CD14-positive monocyte (primary cell): Measurements from ENCODE around the gene SMARCA2. TPM values are rescaled to one million over a fixed set of nuclear protein-coding genes. Genes with fewer than 3 reads are reported as not detected.

Experiments
- DNase-seq, 3 donors: peaks; one replicate each; pipeline ENCODE4 v3.0.0-alpha.2; 2011 to 2022
- H2AFZ ChIP-seq: 2 replicates; pipeline ENCODE4 v1.6.0; 2012; ENCODE audit warnings: mild to moderate bottlenecking, low read depth, low read length, inconsistent platforms; ENCODE audit not compliant: insufficient read depth, poor library complexity, severe bottlenecking
- H3K27ac ChIP-seq, 2 donors: 1 replicate in 1 of 2; 2 replicates in 1 of 2; pipeline ENCODE4 v1.5.1; 2012 to 2013; ENCODE audit warnings: low read length in 2 of 2, control low read depth in 1 of 2, inconsistent platforms in 1 of 2, low read depth in 1 of 2, mild to moderate bottlenecking in 1 of 2
- H3K27me3 ChIP-seq, 2 donors: one replicate each; pipeline versions ENCODE4 v1.6.0 to v1.6.1; 2011 to 2013; ENCODE audit warnings: low read length in 2 of 2; ENCODE audit not compliant: control insufficient read depth in 2 of 2, insufficient read depth in 2 of 2
- H3K36me3 ChIP-seq, 2 donors: replicated peaks in 1 of 2; 1 replicate in 1 of 2; 2 replicates in 1 of 2; pipeline versions ENCODE4 v1.5.1 to v1.6.1; 2012 to 2013; ENCODE audit warnings: low read length in 2 of 2, control low read depth in 1 of 2, inconsistent platforms in 1 of 2, mild to moderate bottlenecking in 1 of 2; ENCODE audit not compliant: insufficient read depth in 2 of 2, control insufficient read depth in 1 of 2
- H3K4me1 ChIP-seq, 2 donors: 1 replicate in 1 of 2; 2 replicates in 1 of 2; pipeline versions ENCODE4 v1.5.1 to v1.6.1; 2012 to 2013; ENCODE audit warnings: low read length in 2 of 2, control low read depth in 1 of 2, inconsistent platforms in 1 of 2, mild to moderate bottlenecking in 1 of 2, moderate library complexity in 1 of 2; ENCODE audit not compliant: insufficient read depth in 2 of 2, control insufficient read depth in 1 of 2
- H3K4me2 ChIP-seq: replicated peaks from 2 replicates; pipeline ENCODE3; 2012; ENCODE audit warnings: low read length, moderate library complexity, mild to moderate bottlenecking; ENCODE audit not compliant: poor library complexity, severe bottlenecking; ENCODE audit errors: extremely low read depth
- H3K4me3 ChIP-seq, 3 experiments: fragments of 200-600 bp in 1 of 3; sonication (generic) in 1 of 3; replicated peaks in 1 of 3; 1 replicate in 2 of 3; 2 replicates in 1 of 3; pipeline ENCODE4 v1.5.1; 2011 to 2013; ENCODE audit warnings: low read length in 3 of 3, mild to moderate bottlenecking in 3 of 3, control low read depth in 2 of 3, low read depth in 2 of 3, inconsistent platforms in 1 of 3, moderate library complexity in 1 of 3
- H3K79me2 ChIP-seq: 2 replicates; pipeline ENCODE4 v1.6.0; 2012; ENCODE audit warnings: mild to moderate bottlenecking, control low read depth, inconsistent platforms, low read length, moderate library complexity; ENCODE audit not compliant: insufficient read depth
- H3K9ac ChIP-seq: 2 replicates; pipeline ENCODE4 v1.6.0; 2017; ENCODE audit warnings: low read length, mild to moderate bottlenecking; ENCODE audit not compliant: insufficient read depth, poor library complexity, severe bottlenecking
- H3K9me3 ChIP-seq, 2 donors: replicated peaks in 1 of 2; 1 replicate in 1 of 2; 2 replicates in 1 of 2; pipeline versions ENCODE4 v1.5.1 to v1.6.1; 2012 to 2013; ENCODE audit warnings: low read length in 2 of 2, control low read depth in 1 of 2; ENCODE audit not compliant: control insufficient read depth in 1 of 2, insufficient read depth in 1 of 2
- H4K20me1 ChIP-seq: 2 replicates; pipeline ENCODE4 v1.6.0; 2012; ENCODE audit warnings: mild to moderate bottlenecking, low read length, control low read depth, moderate library complexity; ENCODE audit not compliant: insufficient read depth
- H3K27ac Mint-ChIP-seq, 7 donors: one replicate each; pipeline ENCODE4 v1.8.0; 2020; ENCODE audit warnings: mild to moderate bottlenecking in 7 of 7, mixed read lengths in 7 of 7, moderate library complexity in 6 of 7, inconsistent platforms in 2 of 7
- H3K27me3 Mint-ChIP-seq, 3 donors: one replicate each; pipeline ENCODE4 v1.8.0; 2021 to 2022; ENCODE audit warnings: low read depth in 3 of 3, mild to moderate bottlenecking in 3 of 3, mixed read lengths in 3 of 3, moderate library complexity in 3 of 3, inconsistent platforms in 1 of 3
- H3K36me3 Mint-ChIP-seq, 2 donors: one replicate each; pipeline ENCODE4 v1.8.0; 2020; ENCODE audit warnings: mixed read lengths in 2 of 2, inconsistent platforms in 1 of 2, mild to moderate bottlenecking in 1 of 2
- H3K4me1 Mint-ChIP-seq: one replicate; pipeline ENCODE4 v1.8.0; 2020; ENCODE audit warnings: mild to moderate bottlenecking, mixed read lengths
- H3K4me3 Mint-ChIP-seq, 2 donors: one replicate each; pipeline ENCODE4 v1.8.0; 2020; ENCODE audit warnings: mild to moderate bottlenecking in 2 of 2, mixed read lengths in 2 of 2, moderate library complexity in 1 of 2
- H3K9me3 Mint-ChIP-seq, 7 donors: one replicate each; pipeline ENCODE4 v1.8.0; 2020 to 2022; ENCODE audit warnings: mixed read lengths in 7 of 7, mild to moderate bottlenecking in 6 of 7, moderate library complexity in 6 of 7, inconsistent platforms in 2 of 7
- WGBS: methylation state at CpG from one replicate; pipeline ENCODE4 v1.1.5; 2013; ENCODE audit warnings: missing lambda C conversion rate; ENCODE audit not compliant: insufficient coverage; 5-methylcytosine and 5-hydroxymethylcytosine counted together
- intact Hi-C, 2 donors: fragments of 100-400 bp; cut with micrococcal nuclease; formaldehyde crosslinking; loops; one replicate each; pipeline versions ENCODE4 v1.15.0 to v1.15.1; 2023
- polyA plus RNA-seq, 3 donors: library from polyadenylated mRNA; depleted of rRNA in 1 of 3; unstranded in 2 of 3; stranded (reverse) in 1 of 3; fragments of 300-500 nt in 2 of 3; fragments of >200 nt in 1 of 3; fragmentation: Illumina TruSeq in 2 of 3; gene quantifications; 1 replicate in 2 of 3; 2 replicates in 1 of 3; pipeline ENCODE4 v1.2.3, GENCODE V29; 2012 to 2021
- TF ChIP-seq, protein P1 (sequence below): fragments of 200-600 bp; IDR thresholded peaks from one replicate; pipeline ENCODE4 v1.8.0; 2022; ENCODE audit warnings: antibody characterized with exemption, mild to moderate bottlenecking

SMARCA2 gene
- polyA plus RNA-seq, 3 donors, result 11.0 to 54.7 (median 11.8) TPM

DNA sequence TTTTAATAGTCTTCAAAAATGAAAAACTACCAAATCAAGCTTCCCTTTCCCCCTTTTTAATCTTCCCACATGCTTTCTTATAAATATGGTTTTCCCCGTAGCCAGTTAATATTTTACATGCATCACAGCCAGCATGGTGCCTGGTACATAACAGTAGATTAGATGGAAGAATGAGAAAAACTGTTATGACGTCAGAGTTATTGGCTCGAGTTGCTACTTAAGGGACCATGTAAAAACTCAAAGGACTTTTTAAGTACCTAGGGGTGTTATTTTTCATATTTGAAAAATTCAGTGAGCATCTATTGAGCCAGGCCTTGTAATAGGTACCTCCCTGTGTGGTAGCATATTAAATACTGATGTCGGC, 176.4 kb downstream of the SMARCA2 start:
- Histone ChIP-seq H2AFZ (no peak overlapping the region), H3K9ac (no peak overlapping the region), H3K27me3 (no peaks in the 10 kb centered on the region), H3K36me3 (peaks cover 76 to 98% of the 10 kb centered on the region in 2 donors), H3K4me3 (no peak overlapping the region), H3K79me2 (no peaks in the 10 kb centered on the region), H3K4me2 (no peak overlapping the region), H4K20me1 (no peaks in the 10 kb centered on the region), H3K4me1 (no peaks in the 10 kb centered on the region), H3K27ac (no peak overlapping the region), H3K9me3 (no peaks in the 10 kb centered on the region)
- Mint-ChIP-seq H3K9me3 (no peaks in the 10 kb centered on the region), H3K4me3 (no peak overlapping the region), H3K4me1 (no peaks in the 10 kb centered on the region), H3K27ac (no peak overlapping the region), H3K27me3 (no peaks in the 10 kb centered on the region), H3K36me3 (peaks cover 75 to 88% of the 10 kb centered on the region in 2 donors)
- no peak for DNase-seq
- intact Hi-C loops, result no loop called here
- TF ChIP-seq, protein P1, sequence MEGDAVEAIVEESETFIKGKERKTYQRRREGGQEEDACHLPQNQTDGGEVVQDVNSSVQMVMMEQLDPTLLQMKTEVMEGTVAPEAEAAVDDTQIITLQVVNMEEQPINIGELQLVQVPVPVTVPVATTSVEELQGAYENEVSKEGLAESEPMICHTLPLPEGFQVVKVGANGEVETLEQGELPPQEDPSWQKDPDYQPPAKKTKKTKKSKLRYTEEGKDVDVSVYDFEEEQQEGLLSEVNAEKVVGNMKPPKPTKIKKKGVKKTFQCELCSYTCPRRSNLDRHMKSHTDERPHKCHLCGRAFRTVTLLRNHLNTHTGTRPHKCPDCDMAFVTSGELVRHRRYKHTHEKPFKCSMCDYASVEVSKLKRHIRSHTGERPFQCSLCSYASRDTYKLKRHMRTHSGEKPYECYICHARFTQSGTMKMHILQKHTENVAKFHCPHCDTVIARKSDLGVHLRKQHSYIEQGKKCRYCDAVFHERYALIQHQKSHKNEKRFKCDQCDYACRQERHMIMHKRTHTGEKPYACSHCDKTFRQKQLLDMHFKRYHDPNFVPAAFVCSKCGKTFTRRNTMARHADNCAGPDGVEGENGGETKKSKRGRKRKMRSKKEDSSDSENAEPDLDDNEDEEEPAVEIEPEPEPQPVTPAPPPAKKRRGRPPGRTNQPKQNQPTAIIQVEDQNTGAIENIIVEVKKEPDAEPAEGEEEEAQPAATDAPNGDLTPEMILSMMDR, result no peak
- WGBS, result no CpG with 5 or more reads among the region's 4 CpGs

DNA sequence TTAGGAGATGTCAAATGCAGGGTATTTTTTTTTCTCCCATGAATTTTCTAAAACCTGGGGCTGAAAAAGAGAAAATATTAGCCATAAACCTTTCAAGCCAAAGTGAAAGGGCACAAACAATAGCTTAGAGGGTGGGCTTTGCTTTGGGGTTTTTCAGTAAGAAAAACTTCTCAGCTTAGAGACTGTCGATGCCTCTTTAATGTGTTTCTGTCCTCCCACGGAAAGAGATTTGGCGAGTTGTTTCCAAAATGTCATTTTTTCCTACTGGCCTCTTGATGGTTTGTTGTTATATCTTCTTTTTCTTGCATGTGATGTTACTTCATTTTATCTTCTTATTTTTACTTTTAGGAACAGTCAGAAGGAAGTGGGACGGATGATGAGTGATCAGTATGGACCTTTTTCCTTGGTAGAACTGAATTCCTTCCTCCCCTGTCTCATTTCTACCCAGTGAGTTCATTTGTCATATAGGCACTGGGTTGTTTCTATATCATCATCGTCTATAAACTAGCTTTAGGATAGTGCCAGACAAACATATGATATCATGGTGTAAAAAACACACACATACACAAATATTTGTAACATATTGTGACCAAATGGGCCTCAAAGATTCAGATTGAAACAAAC, 177.3 kb downstream of the SMARCA2 start:
- H3K27ac ChIP-seq, result peak overlapping the region in 1 of 2 donors; percentile 24
- H3K9ac ChIP-seq, result no peak overlapping the region
- H3K36me3 ChIP-seq, result peaks cover 70 to 98% of the 10 kb centered on the region in 2 donors
- Mint-ChIP-seq H3K4me1 (no peaks in the 10 kb centered on the region), H3K27me3 (no peaks in the 10 kb centered on the region), H3K36me3 (peaks cover 71 to 88% of the 10 kb centered on the region in 2 donors), H3K9me3 (no peaks in the 10 kb centered on the region), H3K27ac (no peak overlapping the region), H3K4me3 (no peak overlapping the region)
- H3K4me1 ChIP-seq, result no peaks in the 10 kb centered on the region
- no peak for DNase-seq
- TF ChIP-seq, protein P1, result no peak
- H3K9me3 ChIP-seq, result no peaks in the 10 kb centered on the region
- intact Hi-C loops, result no loop called here
- no peaks in the 10 kb centered on the region for H4K20me1 ChIP-seq
- H3K79me2 ChIP-seq, result no peaks in the 10 kb centered on the region
- no CpG with 5 or more reads among the region's 5 CpGs for WGBS
- no peak overlapping the region for H2AFZ ChIP-seq
- H3K4me2 ChIP-seq, result no peak overlapping the region
- no peak overlapping the region for H3K4me3 ChIP-seq
- no peaks in the 10 kb centered on the region for H3K27me3 ChIP-seq
